ENCODE measurements around the gene SORCS2. TPM values are rescaled to one million over a fixed set of nuclear protein-coding genes. Genes with fewer than 3 reads are reported as not detected.

Gene SORCS2
- total RNA-seq, 4 donors from 2014 or later: 1.1 to 2.5 (median 2.0) TPM

- Histone ChIP-seq H3K27me3 (peaks cover 5 to 89% (median 9%) of the 10 kb centered on the region in 4 donors), H3K36me3 (no peaks in the 10 kb centered on the region), H3K9me3 (no peaks in the 10 kb centered on the region), H3K4me1 (peaks cover 18 to 49% (median 22%) of the 10 kb centered on the region in 3 donors), H3K4me3 (no peak overlapping the region), H3K27ac (no peak overlapping the region)
- DNase-seq: no peak
- 29 to 35% methylated on average over 14 of the region's 14 CpGs for WGBS, 2 donors
- TF ChIP-seq CTCF (IDR thresholded peaks at IDR 0.05) (no peak), POLR2A (IDR thresholded peaks at IDR 0.05) (no peak)
- intact Hi-C loops (cut with DNase I): no loop called here
Observed at GRCh38 chr4:7195546-7196287, 3.4 kb downstream of the SORCS2 start.

GRCh38 chr4:7196288-7196651 lies 3.9 kb downstream of the SORCS2 start:
- peaks cover 5 to 83% (median 9%) of the 10 kb centered on the region in 4 donors for H3K27me3 ChIP-seq
- no peak for TF ChIP-seq CTCF (IDR thresholded peaks at IDR 0.05)
- TF ChIP-seq POLR2A (IDR thresholded peaks at IDR 0.05): no peak
- intact Hi-C loops (cut with DNase I): no loop called here

GRCh38 chr4:7196736-7197135 lies 4.4 kb downstream of the SORCS2 start:
- H3K4me1 ChIP-seq: peaks cover 18 to 48% (median 22%) of the 10 kb centered on the region in 3 donors
- no peak overlapping the region for H3K4me3 ChIP-seq
- no peak for DNase-seq
- H3K9me3 ChIP-seq: no peaks in the 10 kb centered on the region
- WGBS, 2 donors: 30 to 40% methylated on average over 5 of the region's 5 CpGs
- H3K27me3 ChIP-seq: peaks cover 5 to 78% (median 9%) of the 10 kb centered on the region in 4 donors
- intact Hi-C loops (cut with DNase I): no loop called here
- H3K36me3 ChIP-seq: no peaks in the 10 kb centered on the region
- TF ChIP-seq CTCF (IDR thresholded peaks at IDR 0.05) (no peak), POLR2A (IDR thresholded peaks at IDR 0.05) (no peak)
- H3K27ac ChIP-seq: no peak overlapping the region

More at GRCh38 chr4:7196288-7196651, 3.9 kb downstream of the SORCS2 start:
- WGBS, 2 donors: 30 to 31% methylated on average over 7 of the region's 7 CpGs
- no peak for DNase-seq
- Histone ChIP-seq H3K4me1 (peaks cover 18 to 49% (median 22%) of the 10 kb centered on the region in 3 donors), H3K36me3 (no peaks in the 10 kb centered on the region), H3K4me3 (no peak overlapping the region), H3K27ac (no peak overlapping the region), H3K9me3 (no peaks in the 10 kb centered on the region)

- Histone ChIP-seq H3K4me3 (no peak overlapping the region), H3K27ac (no peak overlapping the region), H3K27me3 (peaks cover 5 to 68% (median 9%) of the 10 kb centered on the region in 4 donors), H3K4me1 (peaks cover 11 to 39% (median 15%) of the 10 kb centered on the region in 3 donors), H3K9me3 (no peaks in the 10 kb centered on the region), H3K36me3 (no peaks in the 10 kb centered on the region)
- DNase-seq: no peak
- intact Hi-C loops (cut with DNase I): no loop called here
- TF ChIP-seq POLR2A (IDR thresholded peaks at IDR 0.05): no peak
- no peak for TF ChIP-seq CTCF (IDR thresholded peaks at IDR 0.05)
- 77 to 83% methylated on average over 5 of the region's 5 CpGs for WGBS, 2 donors
Observed at GRCh38 chr4:7197910-7198309, 5.6 kb downstream of the SORCS2 start.

- no peak overlapping the region for H3K4me3 ChIP-seq
- H3K27ac ChIP-seq: no peak overlapping the region
- DNase-seq: no peak
- no peaks in the 10 kb centered on the region for H3K36me3 ChIP-seq
- TF ChIP-seq CTCF (IDR thresholded peaks at IDR 0.05): no peak
- no peak for TF ChIP-seq POLR2A (IDR thresholded peaks at IDR 0.05)
- H3K9me3 ChIP-seq: no peaks in the 10 kb centered on the region
- peaks cover 4 to 33% (median 8%) of the 10 kb centered on the region in 3 donors for H3K4me1 ChIP-seq
- intact Hi-C loops (cut with DNase I): no loop called here
- peaks cover 0 to 62% (median 6%) of the 10 kb centered on the region in 4 donors for H3K27me3 ChIP-seq
- 80 to 83% methylated on average over 4 to 9 of the region's 20 CpGs for WGBS, 2 donors
Observed at GRCh38 chr4:7198440-7199128, 6.2 kb downstream of the SORCS2 start.

Measured in esophagus squamous epithelium (tissue), 5 donors.